T47D (cell line): ENCODE results near the gene GLRA3.
"Not testable (repeated sequence)": the region's sequence is repeated elsewhere in the genome, so short reads cannot be mapped to it uniquely, and the experiment has no call there.

Experiments
- DNase-seq, 2 experiments: peaks; one replicate each; pipeline versions ENCODE4 v3.0.0 to v3.0.0-alpha.2; 2011 to 2012; ENCODE audit warnings: low read depth in 1 of 2, low spot score in 1 of 2
- JUND ChIP-seq: IDR thresholded peaks from 2 replicates; pipeline ENCODE4 v1.6.1; 2012; ENCODE audit warnings: low read depth
- in situ Hi-C: cut with HindIII; loops from 2 replicates; pipeline ENCODE4 v1.10.0; 2016; ENCODE audit warnings: low sequenced_read_pairs, low pct_unique_long_range_greater_than_20kb

GLRA3 gene

DNA sequence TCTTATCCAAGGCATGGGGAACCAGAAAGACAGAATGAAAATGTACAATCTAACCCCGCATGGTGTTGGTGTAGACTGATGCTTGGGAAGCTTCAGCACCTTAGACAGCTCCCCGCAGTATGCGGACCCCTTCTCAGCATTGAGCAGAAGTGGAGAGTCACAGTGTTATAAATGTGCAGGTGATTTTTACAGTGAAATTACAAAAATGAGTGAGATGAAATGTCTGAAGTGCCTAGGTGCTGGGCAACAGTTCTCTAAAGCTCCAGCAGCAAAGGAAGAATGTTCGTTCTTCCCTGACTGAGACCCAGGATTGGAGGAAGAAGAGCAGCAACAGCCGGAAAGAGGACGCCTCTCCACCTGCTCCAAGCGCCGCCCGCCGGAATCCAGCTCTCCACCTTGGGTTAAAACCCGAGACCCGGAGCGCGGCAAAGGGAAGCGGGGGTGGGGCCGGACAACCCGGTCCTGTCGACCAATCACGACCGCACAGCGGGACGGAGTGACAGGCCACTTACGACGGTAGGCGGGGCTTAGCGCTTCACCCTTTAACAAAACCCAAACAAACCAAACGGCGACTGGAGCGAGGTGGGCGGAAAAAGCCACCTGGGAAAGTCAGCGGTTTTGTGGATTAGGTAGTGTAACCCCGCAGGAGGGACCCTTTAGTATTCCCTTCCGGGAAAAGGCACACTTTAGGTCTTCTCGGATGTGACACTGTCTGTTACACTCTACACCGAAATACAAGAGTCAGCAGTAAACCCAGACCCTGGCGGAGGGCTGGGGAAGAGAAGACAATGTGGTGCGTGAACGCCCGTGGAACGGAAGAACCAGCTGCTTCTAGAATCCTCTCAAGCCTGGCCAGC lies at the start of gene GLRA3:
Gene GLRA3, minus strand, starts transcription at position 403 of the 857 bp plus-strand sequence. CDS start 436 bp downstream, outside the sequence.
- TF ChIP-seq JUND = no peak
- in situ Hi-C loops = no loop called here
- peak; percentile 51 to 92 for DNase-seq

DNA sequence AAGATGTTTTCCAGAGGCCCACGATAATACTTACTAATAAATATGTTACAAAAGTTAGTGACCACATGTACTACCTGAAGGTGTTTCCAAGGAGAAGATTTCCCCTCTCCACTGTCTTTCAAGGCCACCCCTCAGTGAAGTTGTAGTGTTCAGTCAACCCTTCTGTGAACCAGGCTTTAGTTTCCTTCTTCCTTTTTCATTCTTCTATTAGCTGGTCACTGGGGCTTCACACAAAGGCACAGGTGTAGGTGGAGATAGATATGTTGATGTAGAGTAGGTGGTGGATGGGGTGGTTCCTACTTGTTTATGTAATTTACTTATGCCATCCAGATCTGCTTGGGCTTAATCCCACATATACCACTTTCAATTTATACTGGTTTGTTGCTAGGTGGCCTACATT lies 45.9 kb upstream of the GLRA3 start:
- no peak for TF ChIP-seq JUND
- in situ Hi-C loops = no loop called here
- DNase-seq = no peak

DNA sequence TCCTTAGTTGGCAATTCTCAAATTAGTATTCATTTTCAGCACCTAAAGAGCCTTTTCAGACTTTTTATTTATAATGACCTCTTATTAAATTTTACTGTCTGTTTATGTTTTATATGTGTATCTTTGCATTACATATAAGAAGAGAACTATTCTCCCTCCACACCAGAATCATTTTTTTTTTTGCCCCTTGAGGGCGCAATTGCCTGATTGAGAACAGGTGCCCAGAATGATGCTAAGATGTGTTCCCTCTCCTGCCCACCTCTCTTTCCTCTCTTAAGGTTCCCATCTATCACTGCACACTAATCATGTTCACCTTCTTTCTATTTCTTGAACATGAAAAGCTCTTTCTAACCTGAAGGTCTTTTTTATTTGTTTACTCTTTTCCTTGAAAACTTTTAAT lies 44.9 kb upstream of the GLRA3 start:
- in situ Hi-C loops = no loop called here
- DNase-seq = peak in 1 of 2 experiments; percentile 52
- TF ChIP-seq JUND = no peak

DNA sequence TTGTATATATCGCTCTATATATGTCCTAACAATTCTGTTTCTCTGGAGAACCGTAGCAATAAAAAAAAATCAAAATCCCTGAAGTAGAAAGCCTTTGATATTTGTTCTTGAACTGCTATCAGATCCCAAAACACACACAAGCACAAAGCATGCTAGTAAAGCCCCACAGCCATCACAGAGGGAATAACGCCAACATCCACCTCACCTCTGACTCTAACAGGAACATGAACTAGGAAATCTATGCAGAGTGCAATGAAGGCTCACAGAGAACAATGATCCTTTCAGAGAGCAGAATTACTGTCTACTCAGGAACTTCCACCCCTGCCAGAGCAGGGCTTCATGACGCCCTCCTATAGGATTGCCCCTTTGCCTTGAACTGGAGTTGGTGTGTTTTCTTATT lies 44.1 kb upstream of the GLRA3 start:
- DNase-seq, in situ Hi-C loops: not testable (repeated sequence)

DNA sequence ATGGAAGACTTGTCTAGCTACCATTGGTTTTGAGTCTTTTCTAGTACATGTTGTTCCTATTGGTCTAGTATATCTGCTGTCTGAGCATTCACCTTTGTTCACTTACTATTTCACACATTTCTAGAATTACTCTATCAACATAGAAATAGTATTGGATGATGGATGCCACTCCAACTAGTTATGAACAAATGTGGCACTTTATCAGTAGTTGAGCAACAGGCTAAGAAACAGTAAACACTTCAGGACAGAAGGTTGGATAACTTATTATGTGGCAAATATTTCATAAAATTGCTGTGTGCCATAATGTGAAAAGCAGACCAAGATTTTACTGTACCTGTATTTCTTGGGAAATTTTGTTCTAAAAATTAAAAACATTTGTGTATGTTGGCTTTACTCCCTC lies 42.4 kb upstream of the GLRA3 start:
- TF ChIP-seq JUND = no peak
- in situ Hi-C loops = no loop called here
- DNase-seq = no peak

DNA sequence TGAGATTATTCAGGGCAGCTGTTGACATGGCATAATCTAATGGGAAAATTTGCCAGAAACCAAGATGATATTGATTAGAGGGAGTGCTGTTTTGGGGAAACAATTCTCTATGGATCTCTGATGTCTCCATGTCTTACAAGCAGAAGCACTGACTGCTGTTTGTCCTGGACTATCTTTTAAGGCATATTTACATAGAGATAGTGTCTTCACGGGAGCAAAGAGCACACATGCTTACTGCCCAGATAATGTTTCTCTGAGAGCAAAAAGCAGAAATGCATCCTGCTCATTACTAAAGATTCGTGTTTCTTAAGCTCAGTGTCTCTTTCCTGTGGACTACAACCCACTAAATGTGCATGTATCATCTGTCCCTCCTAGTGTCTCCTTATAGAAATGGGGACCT lies 41.3 kb upstream of the GLRA3 start:
- in situ Hi-C loops = no loop called here
- DNase-seq = no peak
- TF ChIP-seq JUND = no peak

DNA sequence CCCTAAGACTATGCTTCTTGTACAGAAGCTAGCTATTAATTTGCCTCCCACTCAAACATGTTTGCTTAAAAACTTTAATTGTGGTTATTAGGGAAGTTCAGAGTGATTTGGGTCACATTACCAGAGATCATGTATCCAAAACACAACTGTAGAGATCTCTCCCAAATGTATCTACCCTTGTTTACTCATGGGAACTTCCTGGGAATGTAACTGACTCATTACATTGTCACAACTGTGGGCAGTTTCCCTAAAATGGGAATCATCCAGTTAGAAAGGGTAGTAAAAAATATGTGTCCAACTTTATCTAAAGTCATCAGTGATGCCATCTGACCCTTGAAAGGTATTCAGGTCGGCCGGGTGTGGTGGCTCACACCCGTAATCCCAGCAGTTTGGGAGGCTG lies 40.3 kb upstream of the GLRA3 start:
- no peak for DNase-seq

DNA sequence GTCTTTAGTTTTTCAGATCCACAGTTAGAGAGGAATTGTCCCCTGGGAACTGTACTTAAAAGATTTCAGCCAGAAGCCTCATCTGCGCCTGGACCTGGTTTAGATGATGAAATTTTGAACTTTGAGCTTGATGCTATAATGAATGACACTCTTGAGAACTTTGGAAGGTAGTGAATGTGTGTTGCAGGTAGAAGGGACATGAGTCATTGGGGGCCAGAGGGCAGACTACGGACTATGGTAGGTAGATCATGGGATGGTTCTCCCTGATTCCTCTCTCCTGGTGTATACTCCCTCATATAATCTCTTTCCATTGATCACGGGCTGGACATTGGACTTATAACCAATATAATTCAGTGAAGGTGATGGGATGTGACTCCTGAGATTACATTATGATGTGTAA lies 38.9 kb upstream of the GLRA3 start:
- no peak for TF ChIP-seq JUND
- in situ Hi-C loops = no loop called here
- DNase-seq = no peak

More for the DNA sequence above, 40.3 kb upstream of the GLRA3 start:
- TF ChIP-seq JUND = no peak
- in situ Hi-C loops = no loop called here

DNA sequence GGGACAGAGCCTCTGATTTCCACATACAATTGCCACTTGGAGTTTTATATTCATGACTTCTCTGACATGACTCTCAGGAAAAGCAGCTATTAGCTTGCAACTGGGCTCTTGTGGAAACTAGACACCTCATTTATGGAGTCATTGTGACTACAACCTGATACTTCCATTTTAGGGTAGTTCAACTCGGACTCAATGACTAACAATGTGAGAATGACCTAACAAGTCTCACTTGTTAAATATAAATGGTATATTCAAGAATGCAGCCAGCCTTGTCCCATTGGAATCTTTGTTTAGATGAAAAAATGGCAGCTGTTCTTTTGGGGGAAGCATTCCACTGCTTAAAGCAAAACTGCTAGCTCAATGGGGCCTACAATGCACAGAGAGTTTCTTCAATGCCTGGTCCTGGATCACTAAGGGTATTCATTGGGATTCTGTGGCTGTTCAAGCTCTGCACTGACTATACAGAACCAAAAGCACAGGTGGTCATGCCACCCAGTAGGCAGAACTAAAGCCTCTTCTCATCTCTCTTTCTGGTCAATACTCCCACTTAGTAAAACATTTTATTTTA lies 36.5 kb upstream of the GLRA3 start:
- in situ Hi-C loops = no loop called here
- TF ChIP-seq JUND = no peak
- DNase-seq = no peak

DNA sequence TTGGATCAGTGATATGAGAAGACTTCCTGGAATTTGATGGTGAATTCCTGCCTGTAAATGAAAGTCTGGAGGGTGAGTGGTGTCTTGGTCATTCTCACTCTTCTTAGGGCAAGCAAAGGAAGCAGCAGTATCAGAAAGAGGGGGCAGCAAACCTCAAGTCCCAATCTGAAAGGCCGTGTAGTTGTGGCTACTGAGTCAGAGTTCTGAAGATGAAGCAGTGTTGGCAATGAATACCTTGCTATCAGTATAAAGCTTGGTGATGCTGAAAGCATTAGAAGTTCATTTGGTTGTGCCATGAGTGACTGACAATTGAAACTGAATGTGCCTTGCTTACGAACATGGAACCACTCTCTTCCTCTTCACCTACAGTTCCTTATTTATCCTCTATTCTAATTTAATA lies 35.0 kb upstream of the GLRA3 start:
- no peak for TF ChIP-seq JUND
- no peak for DNase-seq
- in situ Hi-C loops = no loop called here

DNA sequence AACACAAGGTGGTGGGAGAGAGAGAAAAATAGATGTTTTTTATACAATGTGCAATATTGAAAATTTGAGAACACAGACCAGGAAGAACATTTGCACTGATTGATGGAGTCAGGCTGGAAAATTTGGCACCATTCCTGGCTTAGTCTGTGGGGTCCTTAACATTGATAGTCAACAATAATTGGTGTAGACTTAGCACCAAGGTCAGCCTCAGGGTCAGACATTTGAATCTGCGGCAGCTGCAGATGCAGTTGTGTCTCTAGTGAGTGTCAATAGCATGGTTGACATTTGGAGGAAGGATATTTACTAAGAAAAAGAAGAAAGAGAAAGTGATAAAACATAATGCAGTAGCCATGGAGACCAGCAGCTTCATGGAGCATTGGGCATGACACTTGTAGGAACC lies 31.5 kb upstream of the GLRA3 start:
- no peak for TF ChIP-seq JUND
- in situ Hi-C loops = no loop called here
- no peak for DNase-seq

DNA sequence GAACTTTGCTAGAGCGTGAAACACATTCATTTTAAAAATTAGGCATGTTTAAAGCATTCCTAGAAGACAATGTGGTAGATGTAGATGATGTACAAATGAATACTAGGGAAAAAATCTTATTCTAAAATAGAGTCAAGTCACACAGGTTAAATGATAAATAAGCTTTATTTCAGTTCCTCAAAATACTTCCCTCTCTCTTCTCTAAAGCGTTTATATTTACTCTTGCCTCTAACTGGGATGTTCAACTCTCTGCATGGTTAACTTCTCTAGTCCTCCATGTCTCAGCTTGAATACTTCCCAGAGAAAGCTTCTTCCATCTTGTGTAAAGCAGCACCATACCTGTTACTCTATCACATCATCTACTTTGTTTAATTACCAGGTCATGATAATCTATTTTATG lies 30.9 kb upstream of the GLRA3 start:
- TF ChIP-seq JUND = no peak
- no peak for DNase-seq
- in situ Hi-C loops = no loop called here

DNA sequence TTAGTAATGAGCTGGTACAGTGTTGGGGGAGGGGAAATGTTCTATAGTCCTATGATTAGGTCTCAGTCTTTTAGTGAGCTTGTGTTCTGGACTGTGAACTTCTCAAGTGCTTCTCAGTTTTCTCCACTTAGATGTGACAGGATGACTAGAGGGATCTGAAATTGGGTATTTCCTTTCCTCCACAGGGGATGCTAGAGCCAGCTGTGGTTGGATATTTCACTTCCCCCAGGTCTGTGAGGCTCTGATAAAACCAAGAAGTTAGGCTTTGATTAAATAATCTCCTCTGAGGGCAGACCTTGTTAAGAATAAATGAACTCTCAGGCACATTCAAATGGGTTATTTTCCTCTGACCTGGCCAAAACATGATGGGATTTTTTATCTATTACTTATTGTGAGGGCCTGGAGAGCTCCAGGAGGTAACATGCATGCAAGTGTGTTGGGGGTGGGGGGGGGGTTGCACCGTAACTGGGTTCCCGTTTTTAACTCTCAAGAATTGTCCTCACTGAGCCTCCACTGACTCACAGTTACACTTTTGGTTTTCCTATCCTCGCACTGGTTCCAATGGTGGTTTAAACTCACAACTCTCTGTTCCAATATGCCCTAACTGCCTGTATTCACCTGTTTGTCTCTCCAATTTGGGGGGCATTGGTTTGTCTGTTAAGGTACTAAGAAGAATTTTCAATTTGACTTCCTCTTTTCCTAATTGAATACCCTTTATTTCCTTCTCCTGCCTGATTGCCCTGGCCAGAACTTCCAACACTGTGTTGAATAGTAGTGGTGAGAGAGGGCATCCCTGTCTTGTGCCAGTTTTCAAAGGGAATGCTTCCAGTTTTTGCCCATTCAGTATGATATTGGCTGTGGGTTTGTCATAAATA lies 28.1 kb upstream of the GLRA3 start:
- TF ChIP-seq JUND = no peak
- in situ Hi-C loops = no loop called here
- DNase-seq = no peak
